GM12873 (cell line): ENCODE measurements around the gene FXYD7.

ENCODE experiments used
- TF ChIP-seq, protein P1 (sequence below): IDR thresholded peaks from 2 replicates; pipeline ENCODE4 v1.5.1; 2012; ENCODE audit warnings: low read depth, mild to moderate bottlenecking, moderate library complexity, low read length, control low read depth; ENCODE audit not compliant: insufficient read depth; ENCODE audit errors: missing control alignments

Gene FXYD7

DNA sequence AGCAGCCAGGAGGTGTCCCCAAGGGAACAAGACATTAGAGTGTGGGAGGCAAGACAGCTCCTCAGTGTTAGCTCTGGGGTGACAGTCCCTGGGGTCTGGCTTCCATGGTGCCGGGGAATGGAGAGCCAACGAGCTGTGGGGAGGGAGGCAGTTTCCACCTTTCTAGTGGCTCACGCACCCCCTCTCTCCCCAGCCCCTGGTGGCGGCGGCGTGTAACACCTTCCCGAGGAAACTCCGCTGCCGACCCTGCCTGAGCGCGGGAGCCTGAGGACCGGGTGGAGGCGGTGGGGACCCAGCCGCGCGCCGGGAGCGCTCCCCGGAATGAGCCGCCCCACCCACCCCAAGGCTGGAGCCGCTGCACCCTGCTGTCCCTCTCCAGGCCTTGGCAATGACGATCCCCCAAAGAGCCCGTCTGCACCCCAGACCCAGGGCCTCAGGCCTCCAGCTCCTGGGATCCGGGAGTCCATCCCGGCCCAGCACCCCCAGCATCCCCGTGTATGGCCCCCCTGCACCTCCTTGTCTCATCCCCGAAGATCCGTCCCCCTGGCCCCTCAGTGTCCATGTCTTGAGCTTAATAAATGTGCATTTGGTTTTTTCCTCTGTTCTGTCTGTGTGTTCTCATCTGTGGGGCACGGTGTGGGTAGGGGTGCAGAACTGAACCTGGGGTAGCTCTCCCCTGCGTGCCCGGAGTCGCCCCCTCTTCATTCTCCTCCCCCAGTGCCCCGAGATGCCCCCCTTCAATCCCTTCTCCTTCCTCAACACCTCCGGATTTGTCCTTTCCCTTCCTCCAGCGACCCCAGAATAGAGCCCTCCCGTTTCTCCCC, 10.9 kb downstream of the FXYD7 start:
- TF ChIP-seq, protein P1, sequence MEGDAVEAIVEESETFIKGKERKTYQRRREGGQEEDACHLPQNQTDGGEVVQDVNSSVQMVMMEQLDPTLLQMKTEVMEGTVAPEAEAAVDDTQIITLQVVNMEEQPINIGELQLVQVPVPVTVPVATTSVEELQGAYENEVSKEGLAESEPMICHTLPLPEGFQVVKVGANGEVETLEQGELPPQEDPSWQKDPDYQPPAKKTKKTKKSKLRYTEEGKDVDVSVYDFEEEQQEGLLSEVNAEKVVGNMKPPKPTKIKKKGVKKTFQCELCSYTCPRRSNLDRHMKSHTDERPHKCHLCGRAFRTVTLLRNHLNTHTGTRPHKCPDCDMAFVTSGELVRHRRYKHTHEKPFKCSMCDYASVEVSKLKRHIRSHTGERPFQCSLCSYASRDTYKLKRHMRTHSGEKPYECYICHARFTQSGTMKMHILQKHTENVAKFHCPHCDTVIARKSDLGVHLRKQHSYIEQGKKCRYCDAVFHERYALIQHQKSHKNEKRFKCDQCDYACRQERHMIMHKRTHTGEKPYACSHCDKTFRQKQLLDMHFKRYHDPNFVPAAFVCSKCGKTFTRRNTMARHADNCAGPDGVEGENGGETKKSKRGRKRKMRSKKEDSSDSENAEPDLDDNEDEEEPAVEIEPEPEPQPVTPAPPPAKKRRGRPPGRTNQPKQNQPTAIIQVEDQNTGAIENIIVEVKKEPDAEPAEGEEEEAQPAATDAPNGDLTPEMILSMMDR: peak; percentile 79

- TF ChIP-seq, protein P1: peak; percentile 4
Observed at GRCh38 chr19:35154525-35155406, 11.7 kb downstream of the FXYD7 start, which contains the start of gene FXYD5. Gene FXYD5, plus strand, starts transcription at chr19:35154735. Its CDS starts 816 bp downstream, at chr19:35155551.

DNA sequence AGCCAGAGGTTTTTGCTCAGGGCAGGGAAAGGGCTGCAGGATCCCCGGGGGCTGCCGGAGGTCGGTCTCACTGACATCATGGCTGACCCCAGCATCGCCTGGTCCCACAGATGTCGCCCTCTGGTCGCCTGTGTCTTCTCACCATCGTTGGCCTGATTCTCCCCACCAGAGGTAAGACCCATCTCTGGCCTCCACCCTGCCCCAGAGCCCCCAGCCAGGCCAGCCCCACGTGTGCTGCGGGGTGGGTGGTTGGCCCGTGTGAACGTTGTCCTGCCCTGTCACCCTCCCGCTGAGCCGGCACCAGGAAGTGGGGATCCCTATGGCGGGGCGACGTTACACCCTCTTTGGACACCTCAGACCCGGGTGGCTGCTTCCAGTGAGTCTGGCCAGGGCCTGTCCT, 12.4 kb downstream of the FXYD7 start:
- TF ChIP-seq, protein P1: no peak

GRCh38 chr19:35155981-35156672, 13.1 kb downstream of the FXYD7 start:
- TF ChIP-seq, protein P1: no peak

GRCh38 chr19:35156673-35157014, 13.6 kb downstream of the FXYD7 start:
- TF ChIP-seq, protein P1: no peak

GRCh38 chr19:35157431-35157830, 14.4 kb downstream of the FXYD7 start:
- TF ChIP-seq, protein P1: no peak

- TF ChIP-seq, protein P1: no peak
Observed at GRCh38 chr19:35159606-35160005, 16.6 kb downstream of the FXYD7 start.
